Aorta (tissue), 5 donors: ENCODE data around the gene NFIC. TPM values are rescaled to one million over a fixed set of nuclear protein-coding genes. Genes with fewer than 3 reads are reported as not detected.

ENCODE experiments used
- ATAC-seq: fragments of 200-7000 bp; cut with Tn5 transposase; one replicate; pipeline ENCODE4 v1.9.1; 2022; ENCODE audit warnings: moderate library complexity; ENCODE audit not compliant: low FRiP score
- DNase-seq, 2 donors: peaks; one replicate each; pipeline ENCODE4 v3.0.0-alpha.2; 2020
- H3K27ac ChIP-seq, 2 donors: one replicate each; pipeline ENCODE4 v1.5.1; 2013; ENCODE audit warnings: low read length in 2 of 2, mild to moderate bottlenecking in 2 of 2, moderate library complexity in 2 of 2, control low read depth in 1 of 2, inconsistent platforms in 1 of 2, low read depth in 1 of 2
- H3K27me3 ChIP-seq, 2 donors: one replicate each; pipeline ENCODE4 v1.6.1; 2013; ENCODE audit warnings: control low read depth in 1 of 2, low read length in 1 of 2, mild to moderate bottlenecking in 1 of 2, moderate library complexity in 1 of 2; ENCODE audit not compliant: insufficient read depth in 2 of 2, control insufficient read depth in 1 of 2
- H3K36me3 ChIP-seq, 2 donors: one replicate each; pipeline ENCODE4 v1.6.1; 2013; ENCODE audit warnings: control low read depth in 1 of 2, low read length in 1 of 2, mild to moderate bottlenecking in 1 of 2; ENCODE audit not compliant: insufficient read depth in 2 of 2, control insufficient read depth in 1 of 2
- H3K4me1 ChIP-seq, 2 donors: one replicate each; pipeline ENCODE4 v1.6.1; 2013; ENCODE audit warnings: low read length in 2 of 2, control low read depth in 1 of 2, mild to moderate bottlenecking in 1 of 2, moderate library complexity in 1 of 2; ENCODE audit not compliant: insufficient read depth in 2 of 2, control insufficient read depth in 1 of 2
- H3K4me3 ChIP-seq, 2 donors: one replicate each; pipeline ENCODE4 v1.5.1; 2013; ENCODE audit warnings: low read length in 2 of 2, control low read depth in 1 of 2, mild to moderate bottlenecking in 1 of 2
- H3K9me3 ChIP-seq: one replicate; pipeline ENCODE4 v1.6.1; 2013; ENCODE audit warnings: mild to moderate bottlenecking, low read length; ENCODE audit not compliant: control insufficient read depth
- whole genome bisulfite sequencing, 2 donors: extraction: QIAGEN DNeasy Blood & Tissue Kit; methylation state at CpG; one replicate each; pipeline ENCODE4 v1.1.7; 2013; 5-methylcytosine and 5-hydroxymethylcytosine counted together
- intact Hi-C, 2 donors: fragments of 100-400 bp; cut with DNase I; formaldehyde crosslinking; loops; one replicate each; pipeline versions ENCODE4 v1.14.2 to v1.15.0; 2022
- polyA plus RNA-seq, 2 donors: library from polyadenylated mRNA; stranded (reverse); fragments of 200-250 nt; gene quantifications; one replicate each; pipeline ENCODE4 v1.2.3, GENCODE V29; 2013
- total RNA-seq, 2 donors: library from RNA; stranded (reverse); fragmentation: NEBNext Ultra II Directional; extraction: Animal tissue kit (Norgen Biotek cat#: 25700); gene quantifications; one replicate each; pipeline ENCODE4 v1.2.1, GENCODE V29; 2021
- donor health status: healthy with polysubstance abuse.
- donor health status: Bipolar disorder and iron deficiency.
- donor health status: DM: no; HTN: no; CAD: no.
- donor health status: DM: no; HTN: no; CAD: no.
- donor health status: DM: yes; HTN: yes; CAD: no.

NFIC gene
- total and polyA plus RNA-seq, 4 donors: 37.5 to 188 (median 106) TPM

DNA sequence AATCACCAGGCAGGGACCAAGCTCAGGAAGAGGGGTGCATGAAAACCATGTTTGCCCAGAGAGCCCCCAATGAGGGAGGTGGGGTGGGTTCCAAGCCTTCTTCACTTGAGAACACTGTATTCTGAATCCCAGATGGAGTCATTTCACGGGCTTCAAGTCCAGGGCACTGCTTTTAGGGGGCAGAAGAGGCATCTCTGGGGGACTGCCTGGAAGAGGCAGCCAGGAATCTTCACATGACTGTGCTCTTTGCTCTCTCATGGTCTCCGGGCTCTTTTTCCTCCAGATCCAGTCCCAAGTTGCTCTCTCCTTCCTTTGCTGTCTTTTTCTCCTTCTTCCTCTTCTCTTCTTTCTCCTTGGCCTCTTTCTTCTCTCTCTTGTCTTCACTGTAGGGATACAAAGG lies 108.2 kb downstream of the NFIC start:
- Histone ChIP-seq H3K4me3 (no peak overlapping the region), H3K9me3 (no peaks in the 10 kb centered on the region), H3K4me1 (no peaks in the 10 kb centered on the region), H3K27me3 (no peaks in the 10 kb centered on the region), H3K36me3 (no peaks in the 10 kb centered on the region), H3K27ac (no peak overlapping the region)
- ATAC-seq (no peak), DNase-seq (no peak)
- 74 to 75% methylated on average over 2 of the region's 2 CpGs for WGBS, 2 donors
- intact Hi-C loops: loop anchor here (5.0 kb wide), 2 partner anchors 42 to 147 kb away; no protein-coding TSS in a partner anchor

DNA sequence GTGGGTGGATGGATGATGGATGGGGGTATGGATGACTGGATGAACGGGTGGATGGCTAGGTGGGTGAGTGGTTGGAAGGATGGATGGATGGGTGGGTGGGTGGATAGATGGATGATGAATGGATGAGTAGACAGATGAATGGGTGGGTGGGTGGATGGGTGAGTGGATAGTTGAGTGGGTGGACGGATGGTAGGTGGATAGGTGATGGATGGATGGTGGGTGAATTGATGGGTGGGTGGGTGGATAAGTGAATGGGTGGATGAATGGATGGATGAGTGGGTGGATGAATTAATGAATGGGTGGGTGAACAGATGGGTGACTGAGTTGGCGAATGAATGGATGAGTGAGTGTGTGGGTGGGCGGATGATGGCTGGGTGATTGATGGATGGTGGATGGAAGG lies 109.1 kb downstream of the NFIC start:
- H3K4me3 ChIP-seq: no peak overlapping the region
- H3K9me3 ChIP-seq: no peaks in the 10 kb centered on the region
- 75 to 83% methylated on average over 4 of the region's 4 CpGs for WGBS, 2 donors
- ATAC-seq: no peak
- H3K27ac ChIP-seq: no peak overlapping the region
- no peaks in the 10 kb centered on the region for H3K27me3 ChIP-seq
- no peaks in the 10 kb centered on the region for H3K36me3 ChIP-seq
- intact Hi-C loops: no loop called here
- no peak for DNase-seq
- no peaks in the 10 kb centered on the region for H3K4me1 ChIP-seq

DNA sequence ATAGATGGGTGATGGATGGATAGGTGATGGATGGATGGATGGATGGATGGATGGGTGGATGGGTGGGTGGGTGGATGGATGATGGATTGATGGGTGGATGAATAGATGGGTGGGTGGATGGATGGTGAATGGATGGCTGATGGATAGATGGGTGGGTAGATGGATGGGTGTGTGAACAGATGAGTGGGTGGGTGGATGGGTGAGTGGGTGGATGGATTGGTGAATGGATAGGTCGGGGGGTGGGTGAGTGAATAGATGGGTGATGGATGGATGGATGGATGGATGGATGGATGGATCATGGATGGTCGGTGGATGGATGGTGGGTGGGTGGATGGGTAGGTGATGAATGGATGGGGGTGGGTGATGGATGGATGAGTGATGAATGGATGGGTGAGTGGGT lies 110.4 kb downstream of the NFIC start:
- Histone ChIP-seq H3K27me3 (no peaks in the 10 kb centered on the region), H3K27ac (no peak overlapping the region), H3K9me3 (no peaks in the 10 kb centered on the region), H3K4me3 (no peak overlapping the region), H3K36me3 (no peaks in the 10 kb centered on the region), H3K4me1 (no peaks in the 10 kb centered on the region)
- WGBS, 2 donors: 65 to 89% methylated on average over 2 of the region's 2 CpGs
- no peak for DNase-seq
- intact Hi-C loops: no loop called here
- no peak for ATAC-seq

DNA sequence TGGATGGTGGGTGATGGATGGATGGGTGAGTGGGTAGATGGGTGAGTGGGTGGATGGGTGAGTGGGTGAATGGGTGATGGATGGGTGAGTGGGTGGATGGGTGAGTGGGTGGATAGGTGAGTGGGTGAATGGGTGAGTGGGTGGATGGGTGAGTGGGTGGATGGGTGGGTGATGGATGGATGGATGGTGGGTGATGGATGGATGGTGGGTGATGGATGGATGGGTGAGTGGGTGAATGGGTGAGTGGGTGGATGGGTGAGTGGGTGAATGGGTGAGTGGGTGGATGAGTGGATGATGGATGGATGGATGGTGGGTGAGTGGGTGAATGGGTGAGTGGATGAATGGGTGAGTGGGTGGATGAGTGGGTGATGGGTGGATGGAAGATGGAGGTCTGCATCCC lies 111.1 kb downstream of the NFIC start:
- ATAC-seq (no peak), DNase-seq (no peak)
- intact Hi-C loops: no loop called here
- Histone ChIP-seq H3K27me3 (no peaks in the 10 kb centered on the region), H3K36me3 (no peaks in the 10 kb centered on the region), H3K27ac (no peak overlapping the region), H3K4me1 (no peaks in the 10 kb centered on the region), H3K4me3 (no peak overlapping the region), H3K9me3 (no peaks in the 10 kb centered on the region)

DNA sequence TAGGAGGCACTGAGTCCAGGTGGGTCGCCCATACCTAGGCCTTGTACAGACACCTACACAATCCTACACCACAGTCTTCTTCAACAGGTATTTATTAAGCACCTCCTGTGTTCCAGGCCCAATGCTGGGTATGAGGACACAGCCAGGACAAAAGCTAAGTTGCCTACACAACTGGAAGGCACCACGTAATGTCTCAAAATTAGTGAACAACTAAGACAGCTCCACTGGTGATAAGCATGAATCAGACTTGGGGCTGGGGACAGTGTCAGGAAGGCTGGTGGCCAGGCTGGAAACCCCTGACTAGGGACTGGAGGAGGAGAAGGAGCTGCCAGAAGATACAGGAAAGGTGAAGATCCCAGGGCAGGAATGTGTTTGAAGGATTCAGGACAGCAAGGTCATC lies 111.6 kb downstream of the NFIC start:
- Histone ChIP-seq H3K27me3 (no peaks in the 10 kb centered on the region), H3K4me1 (no peaks in the 10 kb centered on the region), H3K9me3 (no peaks in the 10 kb centered on the region), H3K27ac (no peak overlapping the region), H3K36me3 (no peaks in the 10 kb centered on the region), H3K4me3 (no peak overlapping the region)
- WGBS, 2 donors: 93 to 97% methylated on average over 2 of the region's 2 CpGs
- intact Hi-C loops: no loop called here
- no peak for ATAC-seq
- no peak for DNase-seq

DNA sequence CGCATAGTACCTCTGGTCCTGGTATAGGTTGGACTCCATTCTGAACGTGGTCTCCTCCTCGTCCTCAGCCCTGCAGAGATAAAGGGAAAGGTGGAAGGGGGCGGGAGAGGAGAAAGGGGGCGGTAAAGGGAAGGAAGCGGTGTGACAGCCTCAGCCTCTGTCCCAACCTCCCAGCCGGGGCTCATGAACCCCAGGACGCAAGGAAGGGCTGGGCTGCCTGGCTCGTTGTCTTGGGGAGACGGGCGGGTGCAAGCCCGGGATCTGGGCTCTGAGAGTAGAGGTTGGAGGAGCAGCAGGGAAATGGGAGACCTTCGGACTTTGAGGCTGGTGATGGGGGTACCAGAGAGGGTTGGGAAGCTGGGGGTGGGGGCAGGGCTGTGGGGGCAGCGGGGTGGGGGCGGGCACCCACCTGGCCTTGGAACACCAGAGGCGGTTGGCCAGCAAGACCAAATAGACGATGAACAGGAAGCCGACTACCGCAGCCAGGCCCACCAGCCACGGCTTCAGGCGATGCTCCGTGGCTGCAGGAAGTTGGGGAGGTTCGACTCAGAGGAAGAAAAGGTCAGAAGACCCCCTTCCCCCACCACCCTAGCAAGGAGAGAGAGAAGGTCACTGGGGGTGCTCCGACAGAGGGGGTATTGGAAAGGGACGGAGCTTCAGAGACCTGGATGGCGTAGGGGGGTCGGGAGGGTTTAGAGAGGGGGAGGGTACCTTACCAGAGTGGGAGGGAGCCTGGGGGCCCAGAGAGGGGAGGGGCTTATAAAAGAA lies 112.2 kb downstream of the NFIC start:
- Histone ChIP-seq H3K4me1 (no peaks in the 10 kb centered on the region), H3K36me3 (no peaks in the 10 kb centered on the region), H3K27me3 (no peaks in the 10 kb centered on the region), H3K4me3 (no peak overlapping the region), H3K27ac (no peak overlapping the region), H3K9me3 (no peaks in the 10 kb centered on the region)
- DNase-seq (no peak), ATAC-seq (no peak)
- intact Hi-C loops: no loop called here
- 21 to 31% methylated on average over 26 to 27 of the region's 27 CpGs for WGBS, 2 donors

DNA sequence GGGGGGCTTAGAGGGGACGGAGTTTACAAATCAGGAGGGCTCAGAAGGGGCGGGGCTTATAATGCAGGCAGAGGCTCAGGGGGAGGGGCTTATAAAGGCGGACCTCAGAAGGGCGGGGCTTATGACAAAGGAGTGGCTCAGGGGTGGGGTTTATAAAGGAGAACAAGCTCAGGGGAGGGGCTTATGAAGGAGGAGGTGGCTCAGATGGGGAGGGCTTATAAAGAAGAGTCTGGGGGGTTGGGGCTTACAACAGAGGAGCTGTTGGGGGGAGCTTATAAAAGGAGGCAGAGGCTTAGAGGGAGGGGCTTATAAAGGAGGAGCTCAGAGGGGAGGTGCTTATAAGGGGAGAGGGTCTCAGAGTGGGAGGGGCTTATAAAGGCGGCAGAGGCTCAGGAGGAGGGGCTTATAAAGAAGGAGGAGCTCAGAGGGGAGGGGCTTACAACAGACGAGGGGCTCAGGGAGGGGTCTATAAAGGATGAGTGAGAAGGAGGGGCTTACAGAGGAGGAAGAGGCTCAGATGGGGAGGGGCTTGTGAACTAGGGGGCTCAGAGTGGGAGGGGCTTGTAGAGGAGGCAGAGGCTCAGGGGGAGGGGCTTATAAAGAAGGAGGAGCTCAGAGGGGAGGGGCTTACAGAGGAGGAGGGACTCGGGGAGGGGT lies 112.9 kb downstream of the NFIC start:
- Histone ChIP-seq H3K4me1 (no peaks in the 10 kb centered on the region), H3K4me3 (no peak overlapping the region), H3K27ac (no peak overlapping the region), H3K36me3 (no peaks in the 10 kb centered on the region), H3K9me3 (no peaks in the 10 kb centered on the region), H3K27me3 (no peaks in the 10 kb centered on the region)
- intact Hi-C loops: no loop called here
- 25 to 37% methylated on average over 7 of the region's 7 CpGs for WGBS, 2 donors
- ATAC-seq: no peak
- DNase-seq: no peak

DNA sequence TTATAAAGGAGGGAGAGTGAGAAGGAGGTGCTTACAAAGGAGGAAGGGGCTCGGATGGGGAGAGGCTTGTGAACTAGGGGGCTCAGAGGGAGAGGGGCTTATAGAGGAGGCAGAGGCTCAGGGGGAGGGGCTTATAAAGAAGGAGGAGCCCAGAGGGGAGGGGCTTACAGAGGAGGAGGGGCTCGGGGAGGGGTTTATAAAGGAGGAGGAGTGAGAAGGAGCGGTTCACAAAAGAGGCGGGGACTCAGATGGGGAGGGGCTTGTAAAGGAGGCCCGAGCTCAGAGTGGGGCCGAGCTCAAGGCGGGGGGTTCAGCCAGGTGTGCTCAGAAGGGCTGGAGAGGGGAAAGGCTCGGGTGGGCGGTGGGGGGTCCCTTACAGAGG lies 113.4 kb downstream of the NFIC start:
- no peak overlapping the region for H3K4me3 ChIP-seq
- intact Hi-C loops: no loop called here
- no peaks in the 10 kb centered on the region for H3K27me3 ChIP-seq
- no peak for DNase-seq
- no peak overlapping the region for H3K27ac ChIP-seq
- no peaks in the 10 kb centered on the region for H3K9me3 ChIP-seq
- no peaks in the 10 kb centered on the region for H3K36me3 ChIP-seq
- H3K4me1 ChIP-seq: no peaks in the 10 kb centered on the region
- 37 to 50% methylated on average over 9 of the region's 9 CpGs for WGBS, 2 donors
- ATAC-seq: no peak

DNA sequence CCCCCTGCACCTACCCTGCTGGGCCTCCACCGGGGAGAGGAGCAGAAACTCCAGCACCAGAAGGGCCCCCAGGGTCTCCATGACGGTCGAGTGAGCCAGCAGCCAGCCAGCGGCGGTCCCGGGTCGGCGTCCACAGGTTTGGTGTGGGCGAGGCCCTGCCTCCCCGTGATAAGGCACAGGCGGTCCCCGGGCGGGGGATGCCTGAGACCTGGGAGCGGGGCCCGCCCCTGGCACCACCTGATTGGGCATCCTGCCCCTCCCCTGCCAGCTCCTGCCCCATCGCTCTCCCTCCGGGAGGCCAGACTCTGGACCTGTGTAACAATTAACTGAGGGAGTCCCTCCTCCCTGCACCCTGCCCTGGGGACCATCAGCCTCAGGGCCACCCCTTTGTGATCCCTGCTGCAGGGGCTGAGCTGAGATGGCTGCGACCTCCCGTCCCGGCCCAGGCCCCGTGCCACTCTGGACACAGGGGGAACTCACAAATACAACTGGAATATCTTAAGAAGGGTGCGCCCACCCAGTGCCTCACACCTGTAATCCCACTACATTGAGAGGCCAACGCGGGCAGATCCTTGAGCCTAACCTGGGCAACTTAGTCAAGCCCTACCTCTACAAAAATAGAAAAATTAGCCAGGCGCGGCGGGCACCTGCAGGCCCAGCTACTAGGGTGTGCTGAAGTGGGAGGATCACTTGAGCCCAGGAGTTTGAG lies 114.2 kb downstream of the NFIC start, which contains the start of gene SMIM24:
SMIM24 (minus strand) TSS at position 143 of the 709 bp plus-strand sequence; CDS start at position 81, 62 bp downstream.
- Histone ChIP-seq H3K9me3 (no peaks in the 10 kb centered on the region), H3K27ac (no peak within 1 kb of the TSS), H3K27me3 (no peaks in the 10 kb centered on the region), H3K4me1 (no peaks in the 10 kb centered on the region), H3K4me3 (no peak within 1 kb of the TSS), H3K36me3 (no peaks in the 10 kb centered on the region)
- no peak for ATAC-seq
- intact Hi-C loops: no loop called here
- WGBS, 2 donors: 31 to 41% methylated on average over 25 to 27 of the region's 27 CpGs
- DNase-seq: no peak
